AG10803 (cell line): ENCODE results near the gene LAMA2.

ENCODE experiments used
- DNase-seq: peaks from one replicate; pipeline ENCODE4 v3.0.0; 2010; ENCODE audit warnings: low read depth
- H3K4me3 ChIP-seq: 2 replicates; pipeline ENCODE4 v1.5.1; 2011; ENCODE audit warnings: mild to moderate bottlenecking, low read length, control low read depth
- CTCF ChIP-seq: conservative IDR thresholded peaks from 2 replicates; pipeline ENCODE4 v1.5.1; 2011; ENCODE audit warnings: mild to moderate bottlenecking, low read length, control low read depth, inconsistent platforms

The LAMA2 gene

GRCh38 chr6:128932061-128932460 lies 49.1 kb downstream of the LAMA2 start:
- TF ChIP-seq CTCF = no peak
- DNase-seq = peak; percentile 15
- H3K4me3 ChIP-seq = no peak overlapping the region

- no peak for TF ChIP-seq CTCF
- H3K4me3 ChIP-seq = no peak overlapping the region
- no peak for DNase-seq
Observed at GRCh38 chr6:128950864-128951263, 67.9 kb downstream of the LAMA2 start.

GRCh38 chr6:128952902-128953301 lies 70.0 kb downstream of the LAMA2 start:
- TF ChIP-seq CTCF = no peak
- no peak overlapping the region for H3K4me3 ChIP-seq
- DNase-seq = no peak

GRCh38 chr6:128954308-128955043 lies 71.5 kb downstream of the LAMA2 start:
- no peak overlapping the region for H3K4me3 ChIP-seq
- no peak for TF ChIP-seq CTCF
- DNase-seq = no peak

- DNase-seq = peak; percentile 74
- H3K4me3 ChIP-seq = no peak overlapping the region
- no peak for TF ChIP-seq CTCF
Observed at GRCh38 chr6:128963561-128963960, 80.6 kb downstream of the LAMA2 start.

- TF ChIP-seq CTCF = no peak
- H3K4me3 ChIP-seq = no peak overlapping the region
- DNase-seq = no peak
Observed at GRCh38 chr6:128964233-128964755, 81.4 kb downstream of the LAMA2 start.

- no peak overlapping the region for H3K4me3 ChIP-seq
- DNase-seq = no peak
- TF ChIP-seq CTCF = no peak
Observed at GRCh38 chr6:128964771-128965170, 81.8 kb downstream of the LAMA2 start.
